ENCODE measurements around the gene GABPB1.
"Not testable (repeated sequence)": the region's sequence is repeated elsewhere in the genome, so short reads cannot be mapped to it uniquely, and the experiment has no call there.

Gene GABPB1

DNA sequence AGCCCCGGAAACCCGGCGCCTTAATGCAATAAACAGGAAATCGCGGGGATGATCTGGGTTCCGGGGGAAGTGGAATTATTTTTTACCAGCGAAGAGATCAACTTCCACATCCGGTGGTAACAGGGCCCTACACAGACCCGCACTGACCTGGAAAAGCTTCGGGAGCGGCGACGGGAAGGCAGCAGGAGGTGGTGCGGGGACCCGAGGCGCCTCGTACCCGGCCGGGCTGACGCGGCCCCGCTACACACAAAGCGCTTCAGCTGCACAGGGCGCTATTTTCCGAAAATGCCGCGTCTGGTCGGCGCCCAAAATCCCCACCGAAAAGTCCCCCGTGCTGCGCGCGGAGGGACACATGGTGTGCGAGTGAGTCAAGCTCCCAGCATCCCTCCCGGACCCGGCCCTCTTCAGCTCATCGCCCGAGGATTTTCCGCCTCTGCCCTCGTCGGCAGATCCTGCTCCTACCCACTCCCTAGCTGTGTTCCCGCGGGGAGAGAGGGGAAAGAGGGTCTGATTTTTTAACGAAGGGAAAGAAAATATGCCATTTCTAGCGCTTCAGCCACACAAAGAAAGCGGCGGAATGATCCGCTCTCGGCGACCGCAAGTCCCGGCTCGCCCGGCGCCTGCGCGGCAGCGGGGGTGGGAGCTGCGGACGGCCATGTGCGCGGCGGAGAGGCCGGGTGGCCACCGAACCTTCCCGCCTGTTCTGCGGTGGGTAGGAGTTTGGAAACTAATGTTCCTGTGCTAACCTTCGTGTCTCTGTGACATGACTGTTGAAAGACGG is at the start of gene GABPB1:
Gene GABPB1 (minus strand): TSS at position 361 of the 781 bp plus-strand sequence. CDS start 45,400 bp downstream, outside the sequence.
- DNase-seq, result peak in 57 of 58 donors; percentile 62 to 98 (median 88)

DNA sequence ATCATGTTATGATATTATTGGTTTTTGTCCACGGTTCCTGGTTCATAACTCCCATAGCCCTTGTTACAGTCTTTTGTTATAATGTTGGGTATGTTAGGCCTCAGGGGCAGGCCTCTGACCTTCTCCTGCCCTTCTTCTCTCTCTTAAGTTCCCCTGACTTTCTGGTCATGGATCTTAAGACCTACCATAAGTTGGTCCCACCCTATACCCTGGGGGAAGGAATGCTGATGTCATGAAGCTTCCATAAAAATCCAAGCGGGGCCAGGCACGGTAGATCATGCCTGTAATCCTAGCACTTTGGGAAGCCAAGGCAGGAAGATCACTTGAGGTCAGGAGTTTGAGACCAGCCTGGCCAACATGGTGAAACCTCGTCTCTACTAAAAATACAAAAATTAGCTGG is 36.6 kb upstream of the GABPB1 start:
- DNase-seq, result not testable (repeated sequence)

DNA sequence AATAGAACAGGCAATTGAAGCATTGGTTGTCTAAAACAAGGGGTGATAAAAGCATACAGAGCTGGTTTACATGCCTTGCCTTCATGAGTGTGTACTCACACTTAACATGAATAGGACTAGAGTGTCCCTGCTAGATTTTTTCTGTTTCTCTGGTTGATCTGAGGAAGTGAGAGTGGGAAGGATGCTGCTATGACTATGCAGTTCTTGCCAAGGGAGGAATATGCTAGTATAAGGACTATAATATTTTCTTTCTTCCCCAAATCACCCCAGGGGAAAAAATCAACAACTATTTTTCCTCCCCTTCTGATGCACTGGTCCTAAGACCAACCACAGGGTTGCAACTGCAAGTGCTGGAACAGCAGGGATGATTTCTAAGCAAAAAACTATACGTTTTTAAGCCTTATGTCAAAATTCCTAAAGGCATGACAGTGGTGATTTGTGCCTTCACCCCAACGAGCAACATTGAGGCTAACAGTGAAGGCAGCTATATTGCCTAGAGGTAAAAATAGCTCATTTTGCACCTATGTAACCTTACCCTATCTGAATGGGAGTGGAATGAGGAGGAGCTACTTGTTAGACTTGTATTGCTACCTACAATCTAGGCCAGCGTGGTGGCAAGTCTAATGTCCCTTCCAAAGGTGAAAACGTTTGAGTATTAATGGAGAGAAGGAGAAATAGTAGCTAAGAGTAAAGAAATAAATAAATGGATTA is 35.7 kb upstream of the GABPB1 start:
- DNase-seq, result no peak

DNA sequence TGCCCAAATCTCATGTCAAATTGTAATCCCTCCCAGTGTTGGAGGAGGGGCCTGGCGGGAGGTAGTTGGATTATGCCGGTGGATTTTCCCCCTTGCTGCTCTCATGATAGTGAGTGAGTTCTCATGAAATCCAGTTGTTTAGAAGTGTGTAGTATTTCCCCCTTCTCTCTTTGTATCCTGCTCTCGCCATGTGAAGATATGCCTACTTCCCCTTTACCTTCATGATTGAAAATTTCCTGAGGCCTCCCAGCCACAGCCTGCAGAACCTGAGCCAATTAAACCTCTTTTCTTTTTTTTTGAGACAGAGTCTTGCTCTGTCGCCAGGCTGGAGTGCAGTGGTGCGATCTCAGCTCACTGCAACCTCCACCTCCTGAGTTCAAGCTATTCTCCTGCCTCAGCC is 27.4 kb upstream of the GABPB1 start:
- not testable (repeated sequence) for DNase-seq

DNA sequence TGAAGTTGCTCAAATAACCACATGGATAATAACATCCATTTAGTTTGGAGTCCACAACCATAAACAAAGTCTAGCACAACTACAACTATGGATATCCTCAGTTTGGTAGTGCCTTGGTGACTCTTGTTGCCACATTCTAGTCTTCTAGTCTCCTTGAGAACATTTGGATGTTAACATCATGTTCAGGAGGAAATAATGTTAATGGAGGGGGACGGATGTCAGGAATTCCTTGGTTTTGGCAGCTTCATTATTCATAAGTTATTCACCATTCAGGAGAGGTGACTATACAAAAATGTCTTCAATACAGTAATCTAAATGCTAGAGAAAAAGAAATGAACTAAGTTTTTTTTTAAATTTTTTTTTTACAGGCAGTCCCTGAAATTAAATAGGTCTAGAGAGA is 26.4 kb upstream of the GABPB1 start:
- DNase-seq, result no peak

DNA sequence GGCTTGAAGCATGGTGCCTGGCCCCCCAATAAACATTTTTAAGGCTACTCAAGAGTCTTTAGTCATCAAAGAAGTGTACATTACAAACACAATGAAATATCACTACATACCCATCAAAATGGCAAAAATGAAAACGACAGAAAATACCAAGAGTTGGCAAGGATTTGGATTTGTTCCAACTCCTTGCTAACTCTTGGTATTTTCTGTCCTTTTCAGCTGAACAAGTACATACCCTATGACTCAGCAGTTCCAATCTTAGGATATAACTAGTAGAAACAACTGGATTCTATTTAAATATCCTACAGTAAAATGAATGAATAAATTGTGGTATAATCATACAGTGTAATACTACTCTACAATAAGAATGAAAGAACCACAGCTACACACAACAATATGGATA is 25.1 kb upstream of the GABPB1 start:
- no peak for DNase-seq

DNA sequence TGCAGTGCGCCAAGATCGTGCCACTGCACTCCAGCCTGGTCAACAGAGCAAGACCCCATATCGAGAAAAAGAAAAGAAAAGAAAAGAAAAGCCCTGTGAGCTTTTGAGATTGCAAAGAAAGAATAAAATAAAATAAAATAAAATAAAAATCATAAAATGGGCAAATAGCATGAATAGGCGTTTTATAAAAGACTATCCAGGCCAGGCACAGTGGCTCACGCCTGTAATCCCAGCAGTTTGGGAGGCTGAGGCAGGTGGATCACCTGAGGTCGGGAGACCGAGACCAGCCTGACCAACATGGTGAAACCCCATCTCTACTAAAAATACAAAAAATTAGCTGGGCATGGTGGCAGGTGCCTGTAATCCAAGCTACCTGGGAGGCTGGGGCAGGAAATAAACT is 24.4 kb upstream of the GABPB1 start:
- DNase-seq, result not testable (repeated sequence)

DNA sequence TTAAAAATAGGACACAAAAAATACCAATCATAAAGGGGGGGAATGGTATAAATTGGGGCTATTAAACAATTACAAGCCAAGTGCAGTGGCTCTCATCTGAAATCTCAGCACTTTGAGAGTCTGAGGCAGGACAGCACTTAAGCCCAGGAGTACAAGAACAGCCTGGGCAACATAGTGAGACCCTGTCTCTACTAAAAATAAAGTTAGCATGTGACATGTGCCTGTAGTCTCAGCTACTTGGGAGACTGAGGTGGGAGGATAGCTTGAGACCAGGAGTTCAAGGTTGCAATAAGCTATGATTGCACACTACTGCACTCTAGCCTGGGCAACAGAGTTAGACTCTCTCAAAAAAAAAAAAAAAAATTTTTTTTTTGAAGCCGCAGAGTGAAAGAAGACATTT is 23.8 kb upstream of the GABPB1 start:
- DNase-seq, result no peak

DNA sequence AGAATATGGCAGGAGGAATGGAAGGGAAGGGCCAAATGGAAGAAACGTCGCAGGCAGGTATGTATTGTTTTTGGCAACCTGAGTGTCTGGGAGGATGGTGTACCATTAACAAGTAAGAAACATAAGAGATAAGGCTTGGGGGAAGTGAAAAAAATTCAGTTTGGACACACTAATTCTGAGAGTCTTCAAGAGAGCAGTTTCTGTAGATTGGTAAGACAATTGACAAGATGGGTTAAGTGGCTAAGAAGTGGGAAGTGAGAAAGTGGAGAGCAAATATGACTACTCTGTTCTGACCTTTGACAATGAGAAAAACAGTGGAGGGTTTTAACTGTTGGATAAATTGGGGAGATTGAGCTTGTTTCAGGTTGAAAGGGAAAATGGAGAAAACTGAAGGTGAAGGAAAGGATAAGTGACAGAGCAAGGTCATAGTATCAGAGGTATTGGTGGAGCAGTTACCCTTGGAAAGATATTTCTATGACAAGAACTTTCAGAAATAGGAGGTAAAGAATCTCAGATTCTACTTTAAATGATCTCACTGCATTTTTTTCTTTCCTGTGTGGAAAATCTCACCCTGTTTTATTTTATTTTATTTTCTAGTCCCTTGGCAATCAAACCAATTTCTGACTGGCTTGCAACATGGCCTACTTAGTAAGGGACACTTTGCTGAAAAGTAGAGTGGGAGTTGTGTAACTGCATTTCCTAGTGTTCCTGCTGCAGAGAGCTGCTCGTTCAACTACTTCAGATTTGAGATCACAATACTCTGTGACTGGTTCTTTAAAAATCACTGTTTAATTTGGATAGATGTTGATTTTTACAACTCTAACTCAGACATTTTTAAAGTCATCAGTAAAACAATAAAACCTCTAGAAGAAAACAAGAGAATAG is 23.1 kb upstream of the GABPB1 start:
- DNase-seq, result peak in 1 of 58 donors; percentile 3

DNA sequence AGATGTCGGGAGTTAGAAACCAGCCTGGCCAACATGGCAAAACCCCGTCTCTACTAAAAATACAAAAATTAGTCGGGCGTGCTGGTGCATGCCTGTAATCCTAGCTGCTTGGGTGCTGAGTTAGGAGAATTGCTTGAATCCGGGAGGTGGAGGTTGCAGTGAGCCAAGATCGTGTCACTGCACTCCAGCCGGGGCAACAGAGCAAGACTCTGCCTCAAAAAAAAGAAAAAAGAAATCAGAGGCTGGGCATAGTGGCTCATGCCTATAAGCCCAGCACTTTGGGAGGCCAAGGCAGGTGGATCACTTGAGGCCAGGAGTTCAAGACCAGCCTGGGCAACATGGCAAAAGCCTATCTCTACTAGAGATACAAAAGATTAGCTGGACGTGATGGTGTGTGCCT is 14.6 kb upstream of the GABPB1 start:
- not testable (repeated sequence) for DNase-seq

DNA sequence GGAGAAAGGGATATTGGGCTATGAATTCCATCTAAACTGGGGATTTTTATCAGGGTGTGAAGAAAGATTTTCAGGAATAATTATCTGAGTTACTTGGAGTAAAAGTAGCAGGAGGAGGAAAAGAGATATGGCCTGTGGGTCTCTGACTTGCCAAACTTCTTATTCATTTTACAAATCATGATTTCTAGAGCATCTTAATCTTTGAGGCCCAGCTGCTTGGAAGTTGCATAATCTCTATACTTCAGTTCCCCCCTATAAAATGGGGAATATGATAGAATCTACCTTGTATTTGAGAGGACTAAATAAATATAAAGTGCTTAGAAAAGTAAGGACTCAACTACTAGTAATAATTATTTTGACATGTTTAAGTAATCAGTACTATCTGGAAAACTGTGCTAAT is 11.0 kb upstream of the GABPB1 start:
- DNase-seq, result no peak

DNA sequence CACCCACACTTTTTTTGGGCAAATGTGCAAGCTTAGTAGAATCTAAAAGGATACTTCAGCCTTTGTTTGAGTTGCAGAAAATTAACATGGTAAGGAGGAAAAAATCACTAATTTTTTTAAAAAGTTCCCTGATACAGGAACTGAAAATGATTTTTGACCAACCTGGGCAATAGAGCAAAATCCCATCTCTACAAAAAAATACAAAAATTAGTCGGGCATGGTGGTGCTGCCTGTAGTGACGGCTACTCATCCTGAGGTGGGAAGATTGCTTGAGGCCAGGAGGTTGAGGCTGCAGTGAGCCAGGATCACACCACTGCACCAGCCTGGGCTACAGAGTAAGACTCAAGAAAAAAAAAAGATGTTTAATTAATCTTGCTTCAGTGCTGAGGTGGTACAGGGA is 10.6 kb upstream of the GABPB1 start:
- no peak for DNase-seq

DNA sequence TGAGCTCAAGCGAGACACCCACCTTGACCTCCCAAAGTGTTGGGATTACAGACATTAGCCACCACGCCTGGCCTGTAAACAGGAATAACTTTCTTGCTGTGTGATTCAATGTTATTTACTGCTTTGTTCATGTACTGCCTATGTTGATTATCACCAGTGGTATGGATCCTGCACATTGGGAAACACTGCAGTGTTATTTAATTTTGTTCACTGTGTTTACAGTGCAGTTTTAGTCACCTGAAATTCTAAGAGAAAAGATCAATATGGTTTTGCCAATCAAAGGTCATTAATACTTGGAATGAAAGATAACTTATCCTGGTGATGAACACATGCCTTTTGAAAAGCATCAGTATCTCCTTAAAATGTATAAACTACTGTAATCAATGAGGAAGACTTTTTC is 8.6 kb upstream of the GABPB1 start:
- DNase-seq, result no peak

DNA sequence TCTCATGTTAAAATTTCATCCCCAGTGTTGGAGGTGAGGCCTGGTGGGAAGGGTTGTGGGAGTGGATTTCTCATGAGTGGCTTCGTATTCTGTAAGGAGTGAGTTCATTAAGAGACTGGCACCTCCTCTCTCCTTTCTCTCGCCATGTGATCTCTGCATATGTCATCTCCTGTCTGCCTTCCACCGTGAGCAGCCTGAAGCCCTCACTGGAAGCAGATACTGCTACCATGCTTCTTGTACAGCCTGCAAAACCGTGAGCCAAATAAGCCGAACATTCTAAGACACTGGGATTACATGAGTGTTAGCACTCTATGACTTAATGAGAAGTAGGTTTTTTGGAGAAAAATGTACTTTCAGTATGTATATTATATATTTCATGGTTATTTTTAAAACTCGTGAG is 6.8 kb upstream of the GABPB1 start:
- DNase-seq, result no peak

DNA sequence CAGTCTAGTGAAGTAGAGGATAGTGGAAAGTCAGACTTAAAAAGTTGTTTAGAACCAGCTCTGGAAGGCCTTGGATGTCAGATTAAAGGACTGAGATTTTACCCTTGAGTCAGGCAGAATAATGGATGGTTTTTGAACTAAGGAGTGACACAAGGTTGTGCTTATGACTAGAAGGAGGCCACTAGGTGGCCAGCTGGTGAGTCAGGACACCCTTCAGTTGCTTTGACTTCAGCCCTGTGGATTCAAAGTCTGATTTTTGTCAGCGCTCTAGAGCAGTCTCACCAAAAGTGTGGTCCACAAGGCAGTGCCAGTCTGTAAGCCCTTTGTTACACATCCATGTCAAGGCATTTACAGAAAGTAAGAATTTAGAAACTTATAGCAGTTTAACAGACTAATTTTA is 3.8 kb upstream of the GABPB1 start:
- no peak for DNase-seq

DNA sequence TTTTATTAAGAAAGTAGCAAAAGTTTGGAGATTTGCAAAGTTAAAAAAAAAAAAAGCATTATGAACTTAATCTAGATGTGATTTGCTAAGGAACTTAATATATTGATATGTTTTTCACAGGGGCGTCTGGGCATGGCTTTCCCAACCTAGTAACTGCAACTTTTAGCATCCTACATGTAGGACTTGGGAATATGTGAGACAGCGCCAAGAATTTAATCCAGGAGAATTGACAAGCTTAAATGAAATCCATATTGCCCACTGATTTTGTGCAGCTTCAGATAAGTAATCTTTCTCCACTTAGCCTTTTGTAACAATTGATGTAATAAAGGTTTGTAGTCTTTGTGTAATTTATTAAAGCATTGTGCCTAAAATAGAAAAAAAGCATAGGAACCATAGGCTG is 982 bp upstream of the GABPB1 start:
- no peak for DNase-seq

DNA sequence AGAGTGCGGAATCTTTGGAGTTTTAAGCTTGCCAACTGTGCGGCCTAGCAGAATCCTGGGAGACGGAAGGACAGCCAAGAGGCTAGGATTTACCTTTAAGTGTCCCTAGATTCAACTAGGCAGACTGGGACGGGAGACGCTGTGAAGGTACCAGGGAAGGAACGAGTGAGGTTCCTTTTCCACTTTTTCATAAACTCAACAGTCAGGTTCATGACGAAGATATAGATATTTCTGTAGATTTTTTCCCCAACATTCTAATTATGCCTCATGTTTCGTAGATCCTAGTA is 564 bp upstream of the GABPB1 start:
- no peak for DNase-seq

DNA sequence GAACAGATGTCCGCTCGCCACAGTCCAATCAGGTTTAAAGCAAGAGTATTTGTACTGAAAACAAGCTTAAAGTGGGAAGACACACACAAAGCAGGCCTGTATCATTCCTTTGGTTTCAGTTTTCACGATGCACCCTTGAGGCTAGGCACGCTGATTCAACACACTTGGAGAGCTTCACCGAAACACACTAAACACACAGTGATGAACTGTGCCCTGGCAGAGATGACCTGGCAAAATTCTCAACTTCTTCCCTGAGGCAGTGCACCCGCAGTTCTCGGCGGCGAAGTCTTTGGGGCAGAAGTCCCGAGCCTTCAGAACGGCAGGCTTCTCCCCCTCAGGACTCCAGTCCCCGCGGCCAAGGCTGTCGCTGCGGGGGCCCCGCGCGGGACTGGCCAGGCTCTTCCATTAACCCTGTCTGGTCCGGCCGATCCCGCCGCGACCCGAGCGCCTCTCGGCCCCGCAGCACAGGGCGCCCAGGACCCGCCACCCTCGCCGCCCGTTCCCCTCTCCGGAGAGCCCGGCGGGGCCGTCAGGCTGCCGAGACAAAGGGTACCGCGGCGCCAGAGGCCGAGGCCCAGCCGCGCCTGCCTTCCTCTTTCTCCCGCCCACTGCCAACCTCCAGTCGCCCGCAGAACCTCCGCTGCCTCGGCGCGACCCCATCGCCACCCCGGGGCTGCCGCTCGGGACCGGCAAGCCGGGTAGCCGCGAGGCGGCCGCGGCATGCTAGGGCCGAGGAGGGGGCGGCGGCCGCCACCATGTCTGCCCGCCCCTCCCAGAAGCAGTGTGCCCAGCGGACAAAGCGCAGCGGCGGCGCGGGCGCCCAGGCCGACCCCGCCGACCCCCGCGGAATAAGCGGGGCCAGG is 792 bp downstream of the GABPB1 start:
- peak in 45 of 58 donors; percentile 4 to 75 (median 39) for DNase-seq

DNA sequence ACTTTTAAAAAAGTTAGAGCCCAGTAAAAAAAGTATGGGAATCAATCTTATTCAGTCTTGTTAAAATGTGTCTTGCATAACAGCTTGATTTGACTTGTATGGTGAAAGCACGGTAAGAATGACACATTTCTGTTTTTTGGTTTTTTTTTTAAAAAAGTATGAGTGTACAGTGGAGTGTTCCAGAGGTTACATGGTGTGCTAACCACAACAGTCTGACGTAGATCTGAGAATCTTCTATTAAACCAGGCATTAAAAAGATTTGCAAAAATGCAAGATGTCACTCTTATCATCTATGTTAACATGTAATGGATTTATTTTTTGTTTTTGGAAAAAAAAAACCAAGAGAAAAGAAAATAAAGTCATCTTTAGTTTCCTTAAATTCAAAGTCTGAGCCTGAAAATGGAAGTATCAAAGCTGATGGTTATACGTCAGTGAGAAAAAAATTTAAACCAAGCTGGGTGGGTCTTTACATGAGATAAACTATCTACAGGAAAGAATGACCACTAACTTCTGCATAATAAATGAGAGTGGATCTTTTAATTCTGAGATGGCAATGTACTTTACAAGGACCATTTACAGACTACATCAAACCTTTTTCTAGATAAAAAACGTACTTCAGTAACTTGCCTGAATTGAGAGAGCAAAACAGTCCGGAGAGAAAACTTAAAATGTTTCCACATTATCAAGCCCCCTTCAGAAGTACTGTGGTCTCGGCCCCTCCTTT is 1.6 kb downstream of the GABPB1 start:
- DNase-seq, result no peak

DNA sequence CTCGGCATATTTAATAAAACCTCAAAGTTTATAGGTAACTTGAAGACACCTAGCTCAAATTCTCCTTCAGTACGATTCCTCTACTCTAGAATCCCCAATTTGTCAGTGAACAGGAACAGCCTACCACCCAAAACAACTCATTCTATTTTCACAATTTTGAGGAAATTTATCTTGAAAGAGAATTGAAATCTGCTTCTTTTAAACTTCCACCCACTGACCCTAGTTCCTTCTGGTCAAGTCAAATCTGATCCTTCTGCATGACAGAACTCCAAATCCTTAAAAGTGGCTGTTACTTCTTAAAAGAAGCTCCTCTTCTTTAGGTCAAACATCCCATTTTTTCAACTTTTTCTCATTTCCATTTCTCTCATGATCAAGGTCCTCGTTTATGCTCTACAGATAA is 4.4 kb downstream of the GABPB1 start:
- no peak for DNase-seq
